ENCODE measurements around the gene BRI3BP.

DNA sequence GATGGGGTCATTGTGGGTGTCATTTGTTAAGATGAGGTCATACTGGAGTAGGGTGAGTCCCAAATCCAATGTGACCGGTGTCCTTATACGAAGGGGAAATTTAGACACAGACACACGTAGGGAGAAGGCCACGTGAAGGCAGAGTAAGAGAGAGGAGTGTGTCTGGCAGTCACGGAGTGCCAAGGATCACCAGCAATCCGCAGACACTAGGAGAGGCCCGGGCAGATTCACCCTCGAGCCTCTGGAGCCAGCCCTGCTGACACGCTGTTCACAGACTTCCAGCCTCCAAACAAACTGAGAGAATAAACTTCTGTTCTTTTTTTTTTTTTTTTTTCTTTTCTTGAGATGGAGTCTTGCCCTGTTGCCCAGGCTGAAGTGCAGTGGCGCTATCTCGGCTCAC, 24.9 kb downstream of the BRI3BP start:
- TF ChIP-seq, protein P1, sequence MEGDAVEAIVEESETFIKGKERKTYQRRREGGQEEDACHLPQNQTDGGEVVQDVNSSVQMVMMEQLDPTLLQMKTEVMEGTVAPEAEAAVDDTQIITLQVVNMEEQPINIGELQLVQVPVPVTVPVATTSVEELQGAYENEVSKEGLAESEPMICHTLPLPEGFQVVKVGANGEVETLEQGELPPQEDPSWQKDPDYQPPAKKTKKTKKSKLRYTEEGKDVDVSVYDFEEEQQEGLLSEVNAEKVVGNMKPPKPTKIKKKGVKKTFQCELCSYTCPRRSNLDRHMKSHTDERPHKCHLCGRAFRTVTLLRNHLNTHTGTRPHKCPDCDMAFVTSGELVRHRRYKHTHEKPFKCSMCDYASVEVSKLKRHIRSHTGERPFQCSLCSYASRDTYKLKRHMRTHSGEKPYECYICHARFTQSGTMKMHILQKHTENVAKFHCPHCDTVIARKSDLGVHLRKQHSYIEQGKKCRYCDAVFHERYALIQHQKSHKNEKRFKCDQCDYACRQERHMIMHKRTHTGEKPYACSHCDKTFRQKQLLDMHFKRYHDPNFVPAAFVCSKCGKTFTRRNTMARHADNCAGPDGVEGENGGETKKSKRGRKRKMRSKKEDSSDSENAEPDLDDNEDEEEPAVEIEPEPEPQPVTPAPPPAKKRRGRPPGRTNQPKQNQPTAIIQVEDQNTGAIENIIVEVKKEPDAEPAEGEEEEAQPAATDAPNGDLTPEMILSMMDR (IDR thresholded peaks at IDR 0.05): no peak
- TF ChIP-seq POLR2A (IDR thresholded peaks at IDR 0.05): no peak
- no peak for TF ChIP-seq POLR2AphosphoS5 (IDR thresholded peaks at IDR 0.05)

All from sigmoid colon (tissue), 4 donors.